ENCODE results near the gene FAM24B.

FAM24B gene

DNA sequence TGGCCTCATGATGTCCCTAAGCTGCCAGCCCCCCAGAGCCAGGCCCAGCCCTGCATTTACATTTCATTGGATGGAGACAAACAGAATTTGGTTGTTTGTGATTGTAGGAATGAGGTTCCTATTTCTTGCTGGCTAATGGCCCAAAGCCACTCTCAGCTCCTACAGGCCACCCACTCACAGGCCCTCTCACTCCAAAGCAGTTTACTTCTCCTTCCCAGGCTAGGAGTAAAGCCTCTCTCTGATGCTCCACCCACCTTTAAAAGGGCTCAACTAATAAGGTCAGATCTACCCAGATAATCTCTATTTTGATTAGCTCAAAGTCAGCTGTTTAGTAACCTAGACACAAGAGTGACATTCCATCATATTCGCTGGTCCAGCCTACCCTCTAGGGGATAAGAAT is 22.5 kb downstream of the FAM24B start:
- DNase-seq: no peak

DNA sequence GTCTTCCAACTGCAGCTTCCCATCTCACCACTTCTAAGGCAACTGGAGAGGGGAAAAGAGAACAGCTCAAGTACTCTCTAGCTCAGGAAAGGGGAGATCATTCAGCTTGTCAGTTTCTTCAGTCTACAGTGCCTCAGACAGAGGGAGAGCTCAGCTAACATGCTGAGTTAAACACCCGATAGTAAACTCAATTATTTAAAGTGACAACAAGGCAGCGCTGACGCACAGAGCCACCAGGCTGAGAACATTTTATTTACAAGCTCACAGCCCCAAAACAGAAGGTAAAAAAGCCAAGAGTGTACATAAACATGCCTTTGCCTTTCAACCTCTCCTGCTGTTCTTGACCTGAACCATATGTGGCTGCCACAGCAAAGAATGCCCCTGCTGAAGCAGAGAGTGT is 23.6 kb downstream of the FAM24B start:
- no peak for DNase-seq

- no peak for DNase-seq
These were observed 24.7 kb downstream of the FAM24B start for GRCh38 chr10:122854648-122855047.

DNA sequence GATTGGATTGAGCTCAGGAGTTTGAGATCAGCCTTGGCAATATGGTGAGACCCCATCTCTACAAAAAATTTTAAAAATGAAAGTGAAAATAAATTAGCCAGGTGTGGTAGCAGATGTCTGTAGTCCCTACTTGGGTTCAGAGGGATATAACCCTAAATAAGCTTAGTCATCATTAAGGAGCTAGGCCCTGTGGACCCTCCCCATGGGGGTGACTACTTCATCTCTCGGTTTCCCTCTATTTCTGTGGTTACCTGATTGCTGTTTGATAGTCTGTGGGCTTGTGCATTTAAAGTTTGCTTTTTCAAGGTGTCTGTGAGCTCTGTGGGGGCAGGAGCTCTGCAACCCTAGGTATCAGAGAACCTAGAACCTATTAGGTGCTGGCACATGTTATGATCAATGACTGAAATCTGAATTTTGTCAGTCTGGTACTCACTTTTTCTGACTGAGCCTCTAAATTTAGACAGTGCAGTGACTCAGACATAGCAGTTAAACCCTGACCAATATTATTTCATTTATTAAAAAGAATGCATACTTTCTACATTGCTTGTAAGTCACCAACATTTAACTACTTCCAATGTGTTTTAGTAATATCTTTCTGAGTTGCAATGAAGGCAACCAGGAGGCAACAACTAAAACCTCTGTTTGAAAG is 25.6 kb downstream of the FAM24B start:
- DNase-seq: no peak

DNA sequence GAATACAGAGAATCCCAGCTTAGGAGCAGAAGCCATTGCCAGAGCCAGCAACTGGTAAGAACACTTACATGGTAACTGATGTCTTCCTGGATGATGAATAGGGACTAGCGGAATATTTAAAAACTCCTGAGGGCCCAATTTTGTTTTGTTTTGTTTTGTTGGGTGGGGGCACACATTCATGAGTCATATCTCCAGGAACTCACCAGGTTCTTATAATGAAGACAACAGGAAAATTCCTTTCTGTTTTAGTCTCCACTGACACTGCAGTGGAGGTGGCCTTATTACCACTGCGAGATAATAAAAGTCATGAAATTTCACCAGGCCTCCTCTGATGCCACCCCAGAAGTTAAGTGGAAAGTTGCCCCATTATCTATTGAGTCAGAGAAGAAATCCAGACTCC is 27.1 kb downstream of the FAM24B start:
- DNase-seq: no peak

- DNase-seq: no peak
These were observed 28.4 kb downstream of the FAM24B start for GRCh38 chr10:122850705-122851640.

DNA sequence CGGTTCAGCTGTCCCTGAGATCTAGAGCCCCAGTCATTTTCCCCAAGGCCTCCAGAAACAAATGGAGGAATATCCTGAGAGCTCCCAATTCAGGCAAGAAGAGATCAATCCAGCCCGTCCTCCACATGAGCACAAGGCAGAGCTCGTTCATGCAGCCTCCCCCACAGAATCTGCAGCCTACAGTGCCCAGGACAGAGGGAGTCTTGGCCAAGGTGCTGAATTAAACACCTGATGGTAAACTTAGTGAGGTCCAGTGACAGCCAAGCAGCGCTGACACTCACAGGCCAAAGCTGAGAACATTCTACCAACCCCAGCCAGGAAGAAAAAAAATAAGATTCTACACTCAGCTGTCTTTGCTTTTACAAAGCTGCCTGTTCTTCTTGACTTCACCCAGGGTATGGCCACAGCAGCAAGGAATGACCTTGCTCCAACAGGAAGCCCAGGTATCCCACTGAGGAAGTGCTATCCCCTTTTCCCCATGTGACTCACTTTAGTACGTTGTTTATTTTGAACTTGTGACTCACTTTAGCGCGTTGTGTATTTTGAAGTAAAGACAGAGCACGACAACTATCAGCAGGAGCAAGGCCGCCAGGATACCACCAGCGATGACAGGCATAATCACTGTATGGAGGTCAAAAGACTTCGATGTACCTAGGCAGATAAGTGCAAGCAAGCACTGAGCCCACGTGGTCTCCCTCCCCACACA is 29.3 kb downstream of the FAM24B start:
- DNase-seq: no peak

DNA sequence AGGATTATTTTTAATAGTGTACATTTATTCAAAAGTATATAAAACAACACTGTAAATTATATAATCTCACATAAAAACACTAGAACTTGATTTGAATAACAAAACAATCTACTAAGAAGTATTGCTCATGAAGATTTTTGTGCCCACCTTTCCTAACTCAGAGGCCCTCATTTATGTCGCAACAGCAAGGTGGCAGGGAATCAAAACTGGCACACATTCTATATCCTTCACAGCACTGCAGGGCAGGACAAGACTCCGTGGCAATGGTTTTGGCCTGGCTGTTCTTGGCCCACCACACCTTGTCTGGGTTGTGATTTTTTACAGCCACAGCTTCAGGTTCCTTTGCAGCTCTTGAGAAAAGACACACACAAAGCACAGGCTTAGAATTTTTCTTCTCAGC is 30.3 kb downstream of the FAM24B start:
- no peak for DNase-seq

GRCh38 chr10:122847782-122848604 is 31.4 kb downstream of the FAM24B start:
- DNase-seq: no peak

- no peak for DNase-seq
These were observed 33.5 kb downstream of the FAM24B start, which contains the start of gene CUZD1 for GRCh38 chr10:122845783-122846332. TSS of gene CUZD1 (minus strand) at chr10:122845857. CDS start at chr10:122845843, 14 bp downstream.

DNA sequence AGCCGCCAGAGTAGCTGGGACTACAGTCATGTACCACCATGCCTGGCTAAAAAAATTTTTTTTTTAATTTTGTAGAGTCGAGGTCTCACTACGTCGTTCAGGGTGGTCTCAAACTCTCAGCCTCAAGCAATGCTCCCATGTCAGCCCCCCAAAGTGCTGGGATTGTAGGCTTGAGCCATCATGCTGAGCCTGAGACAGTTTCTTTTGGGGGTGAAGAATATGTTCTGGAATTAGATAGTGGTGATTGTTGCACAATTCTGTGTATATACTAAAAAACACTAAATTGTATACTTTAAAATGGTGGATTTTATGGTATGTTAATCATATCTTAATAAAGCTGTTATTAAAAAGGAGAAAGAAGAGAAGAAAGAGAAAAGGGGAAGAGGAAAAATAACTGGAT is 35.2 kb downstream of the FAM24B start:
- no peak for DNase-seq

- no peak for DNase-seq
These were observed 37.8 kb downstream of the FAM24B start for GRCh38 chr10:122841569-122841968.

- no peak for DNase-seq
These were observed 39.9 kb downstream of the FAM24B start for GRCh38 chr10:122839505-122839904.

DNA sequence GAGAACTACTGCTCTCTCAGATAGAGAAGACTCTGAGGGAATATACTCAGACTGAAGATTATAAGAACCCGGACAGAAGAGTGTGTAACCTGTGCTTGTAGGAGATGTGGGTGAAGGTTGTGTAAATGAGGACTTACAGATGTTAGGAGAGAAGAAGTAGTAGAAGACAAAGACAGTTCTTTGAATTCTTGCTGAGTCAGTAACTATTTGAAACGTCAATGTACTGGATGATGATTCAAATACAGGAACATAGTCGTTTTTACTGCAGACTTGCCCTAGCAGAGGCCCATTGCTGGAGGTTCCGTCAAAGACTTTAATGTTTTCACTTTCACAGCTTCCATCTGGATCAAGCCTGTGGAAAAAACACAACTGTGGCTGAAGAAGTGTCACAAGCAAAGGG is 40.5 kb downstream of the FAM24B start:
- DNase-seq: no peak

GRCh38 chr10:122835908-122836307 is 43.5 kb downstream of the FAM24B start:
- no peak for DNase-seq

DNA sequence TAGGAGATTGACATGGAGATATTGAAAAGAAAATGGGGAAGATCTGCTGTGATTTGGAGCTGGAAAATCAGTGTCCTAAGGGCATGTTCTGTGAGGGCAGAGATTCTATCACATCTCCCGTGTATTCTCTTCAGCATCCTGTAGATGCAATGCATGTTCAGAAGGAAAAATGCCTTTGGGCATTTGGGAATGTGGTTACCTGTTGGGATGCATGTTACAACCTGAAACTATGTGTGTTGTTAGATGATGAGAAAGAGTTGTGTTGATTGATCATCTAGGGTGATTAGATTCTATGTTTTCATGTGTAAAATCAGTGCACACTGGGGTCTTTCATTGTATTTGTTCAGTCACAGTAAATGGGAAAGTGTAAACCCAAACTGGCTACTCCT is 48.4 kb downstream of the FAM24B start:
- no peak for DNase-seq

DNA sequence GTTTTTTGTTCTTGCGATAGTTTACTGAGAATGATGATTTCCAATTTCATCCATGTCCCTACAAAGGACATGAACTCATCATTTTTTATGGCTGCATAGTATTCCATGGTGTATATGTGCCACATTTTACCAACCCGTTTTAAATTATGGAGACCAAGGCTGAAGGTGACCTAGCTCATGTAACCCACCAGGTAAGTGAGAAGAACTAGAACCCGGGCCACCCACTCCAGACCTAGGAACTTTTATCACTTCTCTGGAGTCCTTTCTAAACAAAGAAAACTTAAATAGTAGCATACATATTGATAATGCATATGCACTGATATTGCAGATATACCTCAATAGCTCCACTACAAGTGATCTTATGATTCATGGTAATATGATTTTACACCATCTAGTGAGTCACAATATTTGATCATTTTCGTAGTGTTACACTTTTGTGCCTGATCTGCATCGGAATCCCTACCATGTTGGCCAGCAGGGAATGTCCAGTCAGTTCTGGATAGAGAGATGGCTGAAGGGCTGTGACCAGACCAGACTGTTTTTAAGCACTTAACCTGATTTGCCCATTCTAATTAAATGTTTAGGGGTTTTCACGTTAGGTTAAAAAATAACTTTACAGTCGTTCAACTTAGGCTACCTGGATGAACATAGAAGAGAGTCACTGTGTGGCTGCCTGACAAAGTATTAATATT is 49.0 kb downstream of the FAM24B start:
- no peak for DNase-seq

DNA sequence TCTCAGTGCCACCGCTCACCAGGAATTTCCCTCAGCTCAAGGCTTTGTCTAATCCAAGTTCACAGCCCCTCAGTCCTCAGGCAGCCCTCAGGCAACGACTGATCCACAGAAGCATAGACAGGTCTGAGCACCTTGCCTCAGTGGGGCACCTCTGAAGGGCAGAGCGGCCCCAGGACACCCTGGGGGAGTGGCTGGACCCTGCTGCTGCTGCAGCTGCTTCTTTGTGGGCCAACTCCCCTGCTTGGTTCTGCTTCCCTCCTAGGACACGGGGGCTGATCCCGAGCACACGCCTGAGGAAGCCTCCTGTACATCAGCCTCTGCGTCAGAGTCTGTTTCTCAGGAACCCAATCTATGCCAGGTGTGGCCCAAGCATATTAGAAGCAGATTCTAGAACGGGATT is 49.9 kb downstream of the FAM24B start:
- DNase-seq: no peak

- DNase-seq: no peak
These were observed 50.6 kb downstream of the FAM24B start for GRCh38 chr10:122828716-122829255.

GRCh38 chr10:122827302-122827701 is 52.1 kb downstream of the FAM24B start:
- DNase-seq: no peak

GRCh38 chr10:122822973-122823690 is 56.2 kb downstream of the FAM24B start:
- DNase-seq: no peak
